SIG-M5 treated with dmso at 0.1 percent for 504 hours (cell line): ENCODE measurements around the gene CCL3.
A peak's percentile ranks its signal among the peaks of the same experiment; 100 is the strongest.
"Not testable (repeated sequence)": the region's sequence is repeated elsewhere in the genome, so short reads cannot be mapped to it uniquely, and the experiment has no call there.

Experiments
- DNase-seq: peaks from one replicate; lab custom pipeline; 2025; ENCODE audit not compliant: unreplicated experiment; lab: John Stamatoyannopoulos, UW

CCL3 gene

DNA sequence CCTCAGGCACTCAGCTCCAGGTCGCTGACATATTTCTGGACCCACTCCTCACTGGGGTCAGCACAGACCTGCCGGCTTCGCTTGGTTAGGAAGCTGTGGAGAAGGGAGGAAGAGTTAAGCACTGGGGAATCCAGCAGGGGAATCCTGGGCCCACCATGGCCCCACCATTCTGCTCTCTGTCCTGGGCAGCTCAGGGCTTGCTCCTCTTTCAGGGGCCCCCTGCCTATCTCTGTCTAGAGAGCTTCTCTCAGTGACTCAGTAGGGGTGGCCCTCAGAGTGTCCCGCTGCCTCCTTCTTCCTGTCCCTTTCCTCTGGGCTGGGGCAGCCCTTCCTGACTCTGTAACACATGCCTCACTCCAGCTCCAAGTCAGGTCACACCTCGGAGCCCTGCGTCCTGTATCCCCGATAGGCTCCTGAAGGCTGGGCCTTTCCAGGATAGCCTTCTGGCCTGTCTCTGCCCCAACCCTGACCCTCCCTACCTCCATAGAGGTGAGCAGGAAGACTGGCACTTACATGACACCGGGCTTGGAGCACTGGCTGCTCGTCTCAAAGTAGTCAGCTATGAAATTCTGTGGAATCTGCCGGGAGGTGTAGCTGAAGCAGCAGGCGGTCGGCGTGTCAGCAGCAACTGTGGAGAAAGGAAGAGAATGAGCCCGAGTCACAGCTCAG is 1.1 kb downstream of the CCL3 start:
- no peak for DNase-seq

GRCh38 chr17:36087897-36088572 is 1.9 kb downstream of the CCL3 start:
- not testable (repeated sequence) for DNase-seq

- DNase-seq = not testable (repeated sequence)
Observed at GRCh38 chr17:36087471-36087870, 2.5 kb downstream of the CCL3 start.

DNA sequence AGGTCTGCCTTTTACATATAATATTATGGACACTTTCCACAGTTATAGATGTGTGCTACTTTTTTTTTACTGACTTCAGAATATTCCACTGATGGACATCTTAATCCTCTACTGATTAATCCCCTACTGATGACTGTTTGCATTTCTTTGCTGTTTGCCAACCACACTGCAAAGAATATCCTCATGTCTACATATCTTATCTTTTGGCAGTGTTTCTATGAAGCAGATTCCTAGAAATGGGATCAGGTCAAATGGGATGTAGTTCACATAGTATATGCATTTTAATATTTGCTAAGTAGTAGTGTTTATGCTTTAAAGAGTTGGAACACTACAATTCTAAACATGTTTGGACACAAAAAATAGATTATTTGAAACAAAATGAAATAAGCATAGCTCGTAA is 3.2 kb downstream of the CCL3 start:
- no peak for DNase-seq

GRCh38 chr17:36085765-36086164 is 4.2 kb downstream of the CCL3 start:
- DNase-seq = peak; percentile 82

DNA sequence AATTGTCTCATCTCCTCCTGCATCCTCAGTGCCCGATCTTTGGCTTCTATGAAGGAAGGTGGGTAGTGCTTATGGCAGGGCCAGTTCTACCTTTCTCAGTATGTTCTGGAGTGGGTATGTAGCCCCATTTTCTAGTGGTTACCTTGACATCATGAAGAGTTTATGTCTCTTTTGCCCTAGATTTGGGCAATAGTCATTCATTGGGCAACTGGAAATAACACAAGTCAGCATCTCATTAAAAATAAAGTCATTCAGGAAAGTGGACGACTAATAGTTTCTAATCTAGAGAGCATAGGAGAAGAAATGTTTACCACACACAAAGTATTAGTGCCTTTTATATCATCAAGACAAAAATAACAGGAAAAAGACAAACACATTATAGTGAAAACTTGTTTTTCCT is 6.3 kb downstream of the CCL3 start:
- DNase-seq = not testable (repeated sequence)

DNA sequence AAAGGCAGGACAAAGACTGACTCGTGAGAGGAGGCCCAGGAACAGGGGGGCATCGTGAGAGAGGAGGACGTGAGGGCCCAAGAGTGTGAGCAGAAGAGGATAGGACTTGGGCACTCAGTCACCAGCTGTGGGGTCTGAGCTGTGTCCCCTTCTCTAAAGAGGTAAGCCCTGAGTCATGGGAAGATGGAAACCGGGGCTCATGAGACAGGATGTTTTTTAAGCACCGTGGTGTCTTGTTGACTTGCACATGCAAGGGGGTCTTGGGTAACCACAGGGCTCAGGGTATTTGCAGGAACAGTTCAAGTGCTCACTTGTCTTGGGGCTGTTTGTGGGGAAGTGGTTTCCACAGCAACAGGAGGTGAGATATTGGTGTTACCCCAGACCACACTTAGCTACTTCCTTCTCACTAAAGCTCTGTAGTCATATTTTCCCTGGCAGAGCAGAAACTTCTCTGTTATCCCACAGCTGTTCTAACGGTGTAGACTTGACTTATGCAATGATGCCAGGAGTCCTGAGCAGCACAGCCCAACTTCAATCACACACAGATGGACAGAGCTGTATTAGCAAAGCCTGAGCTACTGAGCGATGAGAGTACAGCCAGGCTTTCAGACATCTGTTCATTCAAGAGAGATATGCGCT is 7.3 kb downstream of the CCL3 start:
- peak; percentile 98 for DNase-seq

GRCh38 chr17:36081681-36082471 is 8.1 kb downstream of the CCL3 start:
- DNase-seq = not testable (repeated sequence)

GRCh38 chr17:36074365-36074764 is 15.6 kb downstream of the CCL3 start:
- no peak for DNase-seq

- peak; percentile 29 for DNase-seq
Observed at GRCh38 chr17:36072431-36073121, 17.4 kb downstream of the CCL3 start.

DNA sequence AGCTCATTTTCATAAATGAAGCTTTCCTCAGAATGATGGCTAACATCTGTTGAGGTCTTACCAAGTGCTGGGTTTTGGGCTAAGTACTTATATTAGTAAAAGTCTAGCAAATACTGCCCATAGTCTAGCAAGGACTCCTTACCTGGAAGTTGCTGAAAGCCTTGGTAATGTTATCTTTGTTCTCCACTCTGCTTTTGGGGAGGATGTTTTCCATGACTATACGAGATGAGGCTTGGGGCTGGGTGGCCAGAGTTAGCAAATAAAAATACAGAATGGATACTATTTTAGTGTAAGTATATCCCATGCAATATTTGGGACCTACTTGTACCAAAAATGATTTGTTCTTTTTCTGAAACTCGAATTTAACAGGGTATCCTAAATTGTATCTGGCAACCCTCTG is 18.2 kb downstream of the CCL3 start:
- no peak for DNase-seq

- DNase-seq = no peak
Observed at GRCh38 chr17:36070427-36070826, 19.5 kb downstream of the CCL3 start.

DNA sequence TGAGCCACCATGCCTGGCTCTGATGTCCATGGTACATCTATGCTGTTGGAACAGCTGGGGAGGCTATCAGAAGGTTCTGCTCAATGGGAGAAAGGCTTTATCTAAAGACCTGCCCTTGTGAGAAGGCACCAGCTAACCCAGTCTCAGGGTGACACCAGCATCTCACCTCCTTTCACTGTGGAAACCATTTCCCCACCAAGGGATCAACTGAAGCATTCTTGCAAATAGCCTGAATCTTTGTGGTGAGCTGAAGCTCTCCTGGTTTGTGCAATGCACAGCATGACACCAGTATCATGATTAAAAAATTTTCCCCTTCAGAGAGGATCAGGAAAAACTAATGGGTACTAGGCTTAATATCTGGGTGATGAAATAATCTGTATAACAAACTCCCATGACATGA is 20.8 kb downstream of the CCL3 start:
- DNase-seq = no peak

DNA sequence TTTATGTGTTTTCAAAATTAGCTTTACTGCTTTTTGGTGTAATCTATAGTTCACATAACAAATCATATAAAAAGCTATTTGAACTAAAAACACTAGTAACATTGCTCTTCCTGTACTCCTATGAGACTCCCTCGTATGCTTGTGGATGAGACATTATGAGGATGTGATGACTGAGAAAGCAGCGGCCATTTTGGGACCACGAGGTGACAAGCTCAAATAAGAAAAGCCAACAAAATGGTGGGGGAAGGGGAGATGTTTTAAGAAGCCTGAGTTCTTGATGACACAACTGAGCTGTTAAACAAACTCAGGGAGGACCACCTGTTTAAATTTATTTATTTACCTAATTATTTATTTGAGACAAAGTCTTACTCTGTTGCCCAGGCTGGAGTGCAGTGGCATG is 21.4 kb downstream of the CCL3 start:
- no peak for DNase-seq

GRCh38 chr17:36066365-36066985 is 23.5 kb downstream of the CCL3 start:
- no peak for DNase-seq

- DNase-seq = no peak
Observed at GRCh38 chr17:36063786-36064541, 26.0 kb downstream of the CCL3 start, which contains the start of gene CCL18. Gene CCL18 (plus strand): TSS chr17:36064272. CDS start chr17:36064343, 71 bp downstream.

DNA sequence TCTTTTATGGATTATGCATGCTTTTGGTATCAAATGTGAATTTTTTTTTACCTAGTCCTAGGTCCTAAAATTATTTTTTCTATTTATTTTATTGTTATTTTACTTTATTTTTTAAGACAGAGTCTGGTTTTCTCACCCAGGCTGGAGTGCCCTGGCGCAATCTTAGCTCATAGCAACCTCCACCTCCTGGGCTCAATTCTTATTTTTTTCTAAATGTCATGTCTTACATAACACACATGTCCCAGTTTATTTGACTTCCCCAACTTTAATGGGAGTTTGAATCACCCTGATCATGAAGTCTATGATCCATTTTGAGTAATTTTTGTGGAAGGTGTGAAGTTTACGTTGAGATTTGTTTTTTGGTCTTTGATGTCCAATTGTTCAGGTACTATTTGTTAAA is 29.1 kb downstream of the CCL3 start:
- DNase-seq = no peak

DNA sequence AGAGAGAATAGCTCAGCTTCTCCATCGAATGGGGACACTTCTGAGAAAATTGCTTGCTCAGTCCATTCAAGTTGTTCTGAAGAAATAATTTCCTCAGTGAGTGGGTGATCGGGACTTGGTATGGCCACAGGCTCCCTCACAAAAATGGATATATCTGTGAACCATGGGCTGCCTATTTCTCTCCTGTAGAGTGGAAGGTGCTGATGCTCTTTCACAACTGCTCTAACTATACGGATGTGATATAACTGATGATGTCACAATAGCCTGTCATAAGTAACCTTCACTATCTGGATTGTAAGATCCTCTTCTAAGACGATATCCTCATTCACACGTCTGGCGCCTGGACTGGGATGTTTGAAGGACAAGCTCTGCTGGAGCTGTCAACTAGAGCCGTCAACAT is 30.5 kb downstream of the CCL3 start:
- no peak for DNase-seq

DNA sequence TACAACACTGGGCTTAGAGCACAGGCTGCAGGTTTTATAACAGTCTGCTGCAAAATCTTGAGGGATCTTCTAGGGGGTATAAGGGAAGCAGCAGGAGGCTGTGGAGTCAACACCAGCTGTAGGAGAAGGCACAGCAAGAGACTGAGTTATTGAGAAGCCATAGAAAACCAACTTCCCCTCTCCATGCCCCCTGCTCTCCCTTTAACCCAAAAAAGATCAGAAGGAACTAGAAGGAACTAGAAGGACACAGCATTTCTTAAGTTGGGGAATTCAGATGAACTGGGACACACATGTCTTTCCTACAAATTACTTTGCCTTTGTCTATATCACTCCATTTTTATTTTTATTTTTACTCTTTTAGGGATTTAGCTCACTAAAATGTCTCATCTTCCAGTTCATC is 32.0 kb downstream of the CCL3 start:
- peak; percentile 2 for DNase-seq
